GM19043 (cell line): ENCODE measurements around the gene ERICH6.

Experiments used
- ATAC-seq: cut with Tn5 transposase; IDR thresholded peaks from one replicate; pipeline ENCODE4 v1.9.1; 2021; ENCODE audit warnings: low read depth; ENCODE audit not compliant: unreplicated experiment

The ERICH6 gene

DNA sequence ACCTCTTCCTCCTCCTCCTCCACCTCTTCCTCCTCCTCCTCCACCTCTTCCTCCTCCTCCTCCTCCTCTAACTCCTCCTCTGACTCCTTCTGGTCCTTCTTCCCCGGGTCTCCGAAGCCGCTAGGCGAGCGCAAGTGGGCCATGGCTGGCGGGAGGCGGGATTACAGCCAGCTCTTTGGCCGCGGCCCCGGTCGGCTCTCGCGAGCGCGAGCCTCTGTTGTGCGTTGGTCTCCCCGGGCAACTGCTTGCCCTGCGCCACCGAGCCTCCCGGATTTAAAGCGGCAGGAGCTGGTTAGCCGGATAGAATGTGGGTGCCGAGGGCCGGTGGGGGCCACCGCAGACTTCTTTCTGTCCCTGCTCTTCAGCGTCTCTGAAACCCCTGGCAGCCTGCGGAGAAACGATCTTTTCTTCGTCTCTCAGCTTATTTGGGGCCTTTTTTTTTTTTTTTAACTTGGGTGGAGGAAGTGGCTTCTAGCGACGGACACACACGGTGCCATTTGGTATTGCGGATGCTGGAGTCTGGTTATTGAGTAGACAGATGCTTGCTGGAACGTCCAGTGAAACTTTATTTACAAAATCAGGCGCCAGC, at the start of gene ERICH6:
Gene ERICH6 (minus strand): TSS at position 165 of the 589 bp plus-strand sequence. CDS start 22 bp downstream, at position 143.
- peak; percentile 97 for ATAC-seq

DNA sequence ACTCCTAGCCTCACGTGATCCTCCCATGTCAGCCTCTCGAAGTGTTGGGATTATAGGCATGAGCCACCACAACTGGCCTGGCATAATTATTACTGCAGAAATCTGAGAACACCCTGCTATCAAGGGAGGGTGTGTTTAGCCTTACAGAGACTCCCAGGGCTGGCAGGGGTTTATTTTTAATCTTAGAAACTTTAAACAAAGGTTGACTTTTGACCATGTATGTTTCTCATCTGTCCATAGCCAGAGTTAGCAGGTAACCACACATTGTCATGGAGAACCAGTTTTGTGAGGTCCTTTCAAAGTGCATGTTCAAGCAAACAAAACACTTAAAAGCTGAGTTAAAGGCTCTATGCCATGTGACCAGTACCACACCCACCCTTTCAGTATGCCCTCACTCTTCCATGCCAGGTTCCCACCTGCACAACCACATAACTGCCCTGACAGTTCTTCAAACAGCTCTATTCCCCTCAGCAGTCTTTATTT, 48.1 kb upstream of the ERICH6 start:
- ATAC-seq = no peak

DNA sequence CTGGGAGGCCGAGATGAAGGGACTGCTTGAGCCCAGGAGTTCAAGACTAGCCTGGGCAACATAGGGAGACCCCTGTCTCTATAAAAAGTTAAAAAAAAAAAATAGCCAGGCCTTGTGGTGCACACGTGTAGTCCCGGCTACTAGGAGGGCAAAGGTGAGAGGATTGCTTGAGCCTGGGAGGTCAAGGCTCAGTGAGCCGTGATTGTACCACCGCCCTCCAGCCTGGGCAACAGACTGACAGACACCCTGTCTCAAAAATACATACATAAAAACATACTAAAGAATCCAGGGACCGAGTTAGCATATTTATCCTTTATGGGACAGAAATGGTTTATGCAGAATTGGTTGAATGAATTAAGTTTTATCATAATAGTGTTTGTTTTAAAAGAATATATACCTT, 45.5 kb upstream of the ERICH6 start:
- ATAC-seq = no peak

DNA sequence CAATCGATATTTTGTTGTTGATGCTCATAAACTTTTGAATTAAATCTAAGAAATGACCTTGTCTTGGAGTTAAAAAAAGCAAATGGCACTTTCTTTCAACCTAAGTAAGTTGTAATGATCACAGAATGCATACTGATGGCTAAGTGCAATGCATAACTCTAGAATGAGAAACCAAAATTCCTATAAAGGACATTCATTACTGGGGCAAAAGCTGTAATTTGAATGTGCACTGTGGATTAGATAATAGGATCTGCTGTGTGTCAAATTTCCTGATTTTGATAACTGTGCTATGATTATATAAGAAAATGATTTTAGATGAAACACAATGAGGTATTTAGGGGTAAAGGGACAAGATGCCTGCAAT, 44.9 kb upstream of the ERICH6 start:
- ATAC-seq = no peak

DNA sequence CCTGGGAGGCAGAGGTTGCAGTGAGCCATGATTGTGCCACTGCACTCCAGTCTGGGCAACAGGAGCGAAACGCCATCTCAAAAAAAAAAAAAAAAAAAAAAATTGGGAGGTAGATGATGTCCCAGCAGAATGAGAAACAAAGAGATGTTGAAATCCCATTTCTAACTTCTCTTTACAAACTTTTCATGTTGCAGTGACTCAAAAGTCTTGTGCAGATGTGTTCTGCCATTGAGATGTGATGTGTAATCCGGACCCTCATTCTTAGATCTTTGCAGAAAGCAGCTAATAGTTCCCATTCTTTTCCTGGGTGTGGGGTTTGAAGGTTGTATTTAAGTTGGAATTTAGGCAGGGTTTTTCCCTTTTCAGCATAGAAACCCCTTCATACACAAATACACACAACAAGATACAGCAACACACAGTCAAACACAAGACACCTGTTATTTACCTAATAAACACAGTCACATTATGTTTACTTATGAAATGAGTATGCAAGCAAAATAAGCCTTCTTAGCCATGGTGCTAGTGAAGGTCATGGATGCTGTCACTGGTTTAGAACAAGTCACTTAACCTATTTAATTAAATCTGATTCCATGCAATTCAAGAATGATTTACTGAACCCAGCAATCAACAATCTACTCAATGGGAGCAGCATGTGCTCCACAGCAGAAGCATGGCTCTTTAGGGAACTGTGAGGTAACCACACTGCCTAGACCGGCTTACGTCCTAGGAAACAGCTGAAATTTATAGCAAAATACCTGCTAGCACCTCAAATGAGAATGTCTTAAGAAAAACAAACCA, 44.4 kb upstream of the ERICH6 start:
- ATAC-seq = no peak

DNA sequence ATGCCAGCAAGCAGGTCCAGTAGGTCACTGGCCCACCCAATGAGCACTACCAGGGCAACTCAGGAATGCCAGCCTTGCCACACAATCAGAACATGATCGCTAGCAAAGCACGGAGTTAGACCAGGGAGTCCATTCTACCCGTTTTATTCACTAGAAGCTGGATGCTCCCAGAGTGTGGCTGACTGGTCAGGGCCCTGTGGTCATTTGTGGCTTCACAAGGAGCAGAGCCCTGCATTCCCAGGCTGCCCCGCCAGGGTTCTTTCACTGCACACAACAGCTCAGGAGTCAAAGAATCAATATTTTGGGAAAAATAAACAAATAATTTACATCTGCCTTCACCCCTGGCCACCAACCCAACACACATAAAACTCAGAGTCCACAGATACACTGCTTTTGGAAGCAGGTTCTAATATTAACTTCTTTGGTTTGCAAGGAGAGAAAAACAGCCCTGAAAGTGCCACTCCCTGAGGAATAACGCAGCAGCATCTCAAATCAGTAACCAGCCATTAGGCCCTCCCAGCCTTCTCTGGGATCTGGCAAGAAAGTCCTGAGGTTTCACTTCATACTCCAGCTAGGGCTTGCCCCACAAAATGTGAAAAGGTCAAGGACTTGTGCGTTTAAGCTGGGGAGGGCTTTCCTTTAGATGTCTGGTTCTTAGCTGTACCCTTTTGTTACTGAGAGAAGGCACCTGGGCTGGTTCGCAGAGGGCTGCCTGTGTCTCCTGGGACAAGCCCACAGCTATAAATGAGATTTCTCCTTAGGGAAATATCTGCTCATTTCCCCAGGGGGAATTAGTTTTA, 43.3 kb upstream of the ERICH6 start:
- ATAC-seq = no peak

DNA sequence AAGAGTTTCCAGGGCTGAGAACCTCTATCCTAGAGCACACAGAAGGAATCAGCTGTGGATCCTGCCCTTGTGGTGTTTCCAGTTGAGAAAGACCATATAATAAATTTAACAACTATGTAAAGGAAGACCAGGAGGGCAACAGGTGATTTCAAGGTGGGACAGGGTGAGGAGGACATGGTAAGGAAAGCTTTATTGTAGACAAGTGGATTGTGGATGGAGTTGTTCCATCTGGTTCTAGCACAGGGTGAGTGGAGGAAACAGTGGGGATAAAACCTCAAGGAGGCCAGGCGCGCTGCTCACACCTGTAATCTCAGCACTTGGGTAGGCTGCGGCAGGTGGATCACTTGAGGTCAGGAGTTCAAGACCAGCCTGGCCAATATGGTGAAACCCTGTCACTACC, 42.1 kb upstream of the ERICH6 start:
- no peak for ATAC-seq

DNA sequence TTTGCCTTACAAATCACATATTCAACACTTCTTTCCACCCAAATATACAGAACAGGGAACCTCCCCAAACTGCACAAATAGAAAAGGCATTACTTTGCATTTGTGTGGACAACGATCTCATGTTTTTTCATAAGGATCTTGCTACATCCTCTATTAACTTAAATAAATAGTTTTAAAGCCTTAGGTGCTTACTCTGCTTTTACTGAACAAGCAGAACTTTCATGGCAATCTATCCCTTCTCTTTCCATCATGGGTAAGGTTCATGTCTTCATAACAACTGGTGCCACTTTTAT, 41.1 kb upstream of the ERICH6 start:
- no peak for ATAC-seq

DNA sequence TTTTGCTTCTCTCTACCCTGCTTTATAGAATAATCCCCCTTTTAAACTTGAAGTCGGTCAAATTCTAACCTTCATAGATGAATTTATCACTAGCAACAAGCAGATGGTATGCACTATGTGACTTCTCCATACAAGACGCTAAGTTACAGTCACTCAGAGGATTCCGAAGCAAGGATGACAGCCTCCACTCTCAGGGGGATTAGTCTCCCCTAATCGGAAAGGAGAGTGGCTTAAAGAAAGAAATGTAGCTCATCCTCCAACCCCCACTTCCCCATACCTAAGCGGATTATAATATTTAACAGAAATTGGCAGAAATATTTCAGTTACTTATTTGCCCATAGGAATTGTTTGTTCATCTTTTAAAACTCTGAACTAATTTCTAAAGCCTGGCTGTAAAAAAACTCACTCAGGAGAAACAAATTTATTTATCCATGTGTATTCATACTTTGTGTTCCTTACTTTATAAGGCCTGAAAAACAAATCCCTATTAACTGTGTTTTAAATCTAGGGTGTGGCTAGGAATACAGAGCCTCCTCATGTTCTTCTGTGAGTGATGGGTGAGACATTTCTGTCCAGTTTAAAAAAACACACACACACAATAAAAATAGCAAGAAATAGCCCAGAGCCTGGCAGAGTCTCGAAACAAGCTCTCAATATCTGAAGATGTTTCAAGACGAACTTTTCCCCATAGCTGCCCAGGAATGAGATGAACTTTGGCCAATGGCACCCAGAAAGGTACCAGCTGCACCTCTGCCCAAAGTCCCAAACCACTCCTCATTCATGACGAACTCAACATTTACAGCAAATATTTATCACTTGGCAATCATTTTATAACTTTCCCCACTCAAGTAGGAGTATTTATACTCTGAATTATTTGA, 40.6 kb upstream of the ERICH6 start:
- ATAC-seq = no peak

DNA sequence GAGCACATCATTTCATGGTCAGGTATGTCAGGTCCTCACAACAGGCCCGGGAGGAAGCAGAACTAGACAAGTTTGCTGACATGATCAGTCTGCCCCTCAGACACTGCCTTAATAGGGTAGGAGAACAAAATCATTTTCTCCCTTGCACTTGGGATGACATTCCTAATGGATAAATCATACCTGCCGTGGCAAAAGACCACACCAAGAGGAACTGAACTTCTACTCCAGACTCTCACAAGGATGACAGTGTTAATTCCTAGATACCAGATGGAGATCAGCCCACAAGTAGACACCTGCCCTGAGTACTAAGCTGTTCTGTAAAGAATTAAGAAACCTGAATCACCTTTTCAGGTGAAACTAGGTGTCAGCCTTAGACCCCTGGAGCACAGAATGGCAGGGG, 39.8 kb upstream of the ERICH6 start:
- no peak for ATAC-seq

DNA sequence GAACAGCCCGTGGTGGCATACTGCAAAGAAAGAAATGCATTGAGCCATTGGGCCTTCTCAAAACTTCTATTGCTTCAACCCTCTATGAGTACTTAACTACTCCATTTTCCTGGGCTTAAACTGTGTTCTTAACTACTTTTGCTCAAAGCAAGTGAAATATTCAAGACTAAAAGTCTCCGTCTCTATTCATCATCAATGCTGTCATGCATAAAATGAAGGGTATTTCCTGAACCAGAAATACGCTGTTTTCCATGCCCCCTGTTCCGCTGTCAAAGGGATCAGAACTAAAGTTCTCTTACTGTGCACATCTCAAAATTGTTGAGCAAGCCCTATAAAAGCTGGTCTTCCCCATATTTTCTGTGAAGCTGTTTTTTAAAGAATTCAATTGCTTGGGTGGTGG, 39.0 kb upstream of the ERICH6 start:
- ATAC-seq = no peak

DNA sequence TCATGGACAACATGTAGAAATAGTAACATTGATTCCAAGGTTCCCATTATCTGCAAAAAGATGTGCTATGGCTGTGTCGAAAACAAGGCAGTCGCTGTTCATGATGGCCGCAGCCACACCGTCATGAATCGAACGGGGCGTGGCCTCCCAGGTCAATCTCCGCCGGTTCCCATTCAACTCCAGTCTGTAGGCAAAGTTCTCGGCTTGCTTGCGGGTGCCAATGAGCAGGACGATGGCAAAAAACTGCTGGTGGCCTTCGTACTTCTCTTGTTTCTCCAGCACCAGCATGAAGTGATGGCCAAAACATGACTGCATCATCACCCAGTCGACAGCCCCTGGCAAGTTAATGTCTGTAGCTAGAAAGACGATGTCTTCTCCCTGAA, 38.4 kb upstream of the ERICH6 start:
- ATAC-seq = no peak

DNA sequence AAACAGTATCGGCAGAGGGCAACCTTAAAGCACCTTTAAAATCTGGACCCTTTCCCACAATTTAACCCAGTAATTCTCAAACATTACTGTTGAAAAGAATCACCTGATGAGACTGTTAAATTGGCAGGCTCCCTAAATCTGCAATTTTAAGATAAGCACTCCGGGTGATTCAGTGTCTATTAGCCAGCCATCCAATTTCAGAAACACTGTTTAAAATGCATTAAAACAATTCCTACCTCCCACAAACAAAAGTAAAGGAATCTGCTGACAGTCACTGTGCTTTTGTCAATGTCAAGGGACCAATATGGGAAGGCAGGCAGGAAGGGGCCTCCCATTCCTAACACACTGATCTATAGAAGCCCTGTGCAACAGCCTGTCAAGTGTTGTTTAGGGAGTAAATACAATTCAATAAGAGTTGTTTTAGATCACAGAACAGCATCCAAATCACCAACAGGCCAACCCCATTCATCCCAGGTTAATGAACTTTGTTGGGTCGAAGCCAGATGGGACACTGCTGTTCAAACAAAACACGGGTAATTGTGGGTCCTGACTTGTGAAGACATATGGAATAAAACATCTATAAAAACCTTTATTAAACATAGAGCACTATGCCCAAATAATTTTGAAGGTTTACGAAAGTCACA, 37.9 kb upstream of the ERICH6 start:
- no peak for ATAC-seq

DNA sequence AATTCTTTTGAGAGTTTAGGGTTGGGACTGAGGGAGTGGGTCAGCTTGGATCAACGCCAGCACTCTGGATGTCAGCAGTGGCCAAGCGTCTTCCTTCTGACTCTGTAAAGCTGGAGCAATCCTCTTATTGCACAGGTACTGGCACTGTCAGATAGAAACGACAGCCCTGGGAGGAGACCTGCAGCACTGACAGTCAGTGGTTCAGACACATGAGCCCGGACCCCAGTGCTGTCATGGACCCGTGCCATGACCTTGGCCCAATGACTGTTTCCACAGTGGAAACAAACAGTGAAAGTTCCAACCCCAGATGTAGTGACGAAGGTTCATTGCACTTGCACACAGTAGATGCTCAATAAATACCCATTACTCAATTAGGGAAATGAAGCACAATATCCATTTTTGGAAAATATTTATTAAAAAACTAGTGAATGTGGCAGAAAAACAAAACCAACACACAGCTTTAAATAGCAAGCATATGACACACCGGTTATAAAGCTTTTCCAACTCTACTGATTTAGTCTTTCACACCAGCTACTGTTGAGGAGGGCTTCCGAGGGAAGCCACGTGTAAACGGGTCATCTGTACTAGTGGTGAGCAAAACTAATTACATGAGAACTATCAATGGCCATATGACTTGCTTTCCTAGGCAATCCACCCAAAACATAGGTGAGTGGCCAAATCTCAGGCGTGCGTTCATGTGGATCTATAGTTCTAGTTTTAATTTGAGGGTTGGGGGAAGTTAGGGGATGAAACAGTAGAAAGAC, 37.2 kb upstream of the ERICH6 start:
- no peak for ATAC-seq

DNA sequence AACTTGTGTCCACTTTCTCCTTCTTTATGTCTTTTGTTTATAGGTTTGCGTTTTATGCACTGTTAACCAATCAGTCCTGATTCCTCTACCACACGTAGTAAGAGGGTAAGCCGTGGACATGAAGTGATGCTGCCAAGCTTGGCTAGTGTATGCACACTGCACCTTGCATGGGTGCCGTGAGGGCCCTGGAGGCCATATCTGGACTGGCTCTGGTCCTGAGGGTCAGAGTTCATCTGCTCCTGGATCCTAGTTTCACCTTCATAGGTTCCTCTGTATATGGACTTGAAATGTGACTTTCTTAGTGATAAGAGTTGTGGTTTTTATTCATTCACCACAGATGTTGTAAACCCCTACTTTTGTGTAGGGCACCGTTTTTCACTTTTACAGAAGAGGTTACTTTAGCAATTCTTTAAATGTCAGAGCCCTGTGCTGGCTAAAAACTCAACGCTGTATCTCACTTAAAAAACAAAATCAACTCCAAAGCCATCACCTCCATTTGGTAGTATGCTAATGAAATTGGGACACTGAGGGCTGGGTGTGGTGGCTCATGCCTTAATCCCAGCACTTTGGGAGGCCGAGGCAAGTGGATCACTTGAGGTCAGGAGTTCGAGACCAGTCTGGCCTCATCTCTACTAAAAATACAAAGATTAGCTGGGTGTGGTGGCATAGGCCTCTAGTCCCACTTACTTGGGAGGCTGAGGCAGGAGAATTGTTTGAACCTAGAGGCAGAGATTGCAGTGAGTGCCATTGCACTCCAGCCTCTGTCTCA, 36.3 kb upstream of the ERICH6 start:
- ATAC-seq = peak; percentile 38

DNA sequence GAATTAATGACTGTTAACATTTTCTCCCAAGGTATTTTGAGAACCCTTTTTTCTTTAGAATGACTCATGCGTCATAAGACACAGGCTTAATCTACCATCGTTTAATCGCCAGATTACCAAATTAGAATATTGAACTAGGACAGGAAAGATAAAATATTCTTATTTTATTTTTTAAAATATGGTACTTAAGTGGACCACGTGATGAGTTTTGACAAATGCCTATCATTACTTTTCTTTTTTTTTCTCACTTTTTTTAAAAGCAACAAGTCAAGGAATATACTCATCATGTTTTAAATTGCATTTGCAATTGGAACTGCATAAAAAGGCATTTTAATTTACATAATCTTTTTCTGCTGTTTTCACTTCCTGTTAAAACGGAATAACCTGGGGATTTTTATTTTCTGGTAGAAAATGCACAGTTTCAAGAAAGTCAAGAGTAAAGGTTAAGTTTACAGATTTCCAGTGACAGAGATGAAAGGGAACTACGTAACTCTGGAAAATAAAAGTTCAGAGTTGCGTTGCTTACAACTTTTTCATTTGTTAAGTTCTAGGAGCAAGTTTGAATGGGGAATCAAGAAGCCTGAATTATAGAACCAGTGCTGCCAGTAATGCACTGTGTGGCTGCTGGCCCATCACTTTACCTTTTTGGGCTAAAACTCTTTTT, 35.6 kb upstream of the ERICH6 start:
- ATAC-seq = peak; percentile 30

DNA sequence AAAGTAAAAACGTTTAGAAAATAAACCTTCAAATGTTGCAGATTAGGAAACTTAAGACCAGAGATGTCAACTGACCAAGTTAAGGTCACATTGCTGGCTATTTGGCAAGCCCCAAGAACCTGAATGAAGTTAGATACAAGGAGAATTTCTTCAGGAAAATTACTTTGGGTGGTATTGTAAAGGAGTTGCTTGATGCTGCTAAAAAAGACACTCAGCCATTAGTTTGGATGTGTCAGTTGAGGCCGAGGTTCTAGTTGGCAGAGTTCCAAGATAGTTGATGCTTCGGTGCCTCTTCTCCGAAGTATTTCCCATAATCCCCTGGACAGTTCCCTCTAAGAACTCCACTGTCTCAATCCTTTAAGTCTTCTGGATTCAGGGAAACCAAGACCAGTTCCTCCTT, 35.0 kb upstream of the ERICH6 start:
- no peak for ATAC-seq
